ENCODE measurements around the gene NCOA5.

NCOA5 gene

GRCh38 chr20:46020555-46020954 is 69.2 kb downstream of the NCOA5 start:
- H3K4me3 ChIP-seq (ENCODE audit: low read depth, low read length) = no peak overlapping the region

GRCh38 chr20:46018611-46019010 is 71.2 kb downstream of the NCOA5 start:
- no peak overlapping the region for H3K4me3 ChIP-seq (ENCODE audit: low read depth, low read length)

- no peak overlapping the region for H3K4me3 ChIP-seq (ENCODE audit: low read depth, low read length)
Observed at GRCh38 chr20:46018112-46018511, 71.7 kb downstream of the NCOA5 start.

- no peak overlapping the region for H3K4me3 ChIP-seq (ENCODE audit: low read depth, low read length)
Observed at GRCh38 chr20:46017272-46017671, 72.5 kb downstream of the NCOA5 start.

- no peak overlapping the region for H3K4me3 ChIP-seq (ENCODE audit: low read depth, low read length)
Observed at GRCh38 chr20:46014517-46015396, 75.0 kb downstream of the NCOA5 start.

- H3K4me3 ChIP-seq (ENCODE audit: low read depth, low read length) = peak overlapping the region; percentile 28
Observed at GRCh38 chr20:46013829-46014516, 75.8 kb downstream of the NCOA5 start.

- H3K4me3 ChIP-seq (ENCODE audit: low read depth, low read length) = peak overlapping the region; percentile 20
Observed at GRCh38 chr20:46013322-46013828, 76.4 kb downstream of the NCOA5 start.

- no peak overlapping the region for H3K4me3 ChIP-seq (ENCODE audit: low read depth, low read length)
Observed at GRCh38 chr20:46012921-46013320, 76.8 kb downstream of the NCOA5 start.

- no peak overlapping the region for H3K4me3 ChIP-seq (ENCODE audit: low read depth, low read length)
Observed at GRCh38 chr20:46011631-46012482, 77.9 kb downstream of the NCOA5 start.

Measured in iPS-11a (cell line).